GM12872 (cell line): ENCODE data around the gene MUCL3.

Experiments
- TF ChIP-seq, protein P1 (sequence below): IDR thresholded peaks from 3 replicates; pipeline ENCODE4 v1.5.1; 2011; ENCODE audit warnings: low read depth, mild to moderate bottlenecking, low read length, moderate library complexity; ENCODE audit not compliant: insufficient read depth

Gene MUCL3

DNA sequence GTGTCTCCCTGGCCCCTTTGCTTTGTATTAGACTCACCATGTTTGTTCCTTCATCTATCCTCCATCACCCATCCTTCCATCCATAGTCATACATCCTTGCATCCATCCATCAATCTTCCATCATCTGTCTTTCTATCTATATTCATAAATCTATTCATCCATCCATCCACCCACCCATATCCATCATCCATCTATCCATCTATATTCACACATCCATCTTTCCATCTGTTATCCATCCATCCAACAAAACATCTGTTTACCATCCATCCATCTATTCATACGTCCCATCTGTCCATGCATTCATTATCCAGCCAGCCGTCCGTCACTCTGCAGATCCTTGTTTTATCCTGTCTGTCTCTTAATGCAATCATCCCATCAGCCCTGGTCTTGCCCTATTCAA, 45.8 kb upstream of the MUCL3 start:
- TF ChIP-seq, protein P1, sequence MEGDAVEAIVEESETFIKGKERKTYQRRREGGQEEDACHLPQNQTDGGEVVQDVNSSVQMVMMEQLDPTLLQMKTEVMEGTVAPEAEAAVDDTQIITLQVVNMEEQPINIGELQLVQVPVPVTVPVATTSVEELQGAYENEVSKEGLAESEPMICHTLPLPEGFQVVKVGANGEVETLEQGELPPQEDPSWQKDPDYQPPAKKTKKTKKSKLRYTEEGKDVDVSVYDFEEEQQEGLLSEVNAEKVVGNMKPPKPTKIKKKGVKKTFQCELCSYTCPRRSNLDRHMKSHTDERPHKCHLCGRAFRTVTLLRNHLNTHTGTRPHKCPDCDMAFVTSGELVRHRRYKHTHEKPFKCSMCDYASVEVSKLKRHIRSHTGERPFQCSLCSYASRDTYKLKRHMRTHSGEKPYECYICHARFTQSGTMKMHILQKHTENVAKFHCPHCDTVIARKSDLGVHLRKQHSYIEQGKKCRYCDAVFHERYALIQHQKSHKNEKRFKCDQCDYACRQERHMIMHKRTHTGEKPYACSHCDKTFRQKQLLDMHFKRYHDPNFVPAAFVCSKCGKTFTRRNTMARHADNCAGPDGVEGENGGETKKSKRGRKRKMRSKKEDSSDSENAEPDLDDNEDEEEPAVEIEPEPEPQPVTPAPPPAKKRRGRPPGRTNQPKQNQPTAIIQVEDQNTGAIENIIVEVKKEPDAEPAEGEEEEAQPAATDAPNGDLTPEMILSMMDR, result no peak

DNA sequence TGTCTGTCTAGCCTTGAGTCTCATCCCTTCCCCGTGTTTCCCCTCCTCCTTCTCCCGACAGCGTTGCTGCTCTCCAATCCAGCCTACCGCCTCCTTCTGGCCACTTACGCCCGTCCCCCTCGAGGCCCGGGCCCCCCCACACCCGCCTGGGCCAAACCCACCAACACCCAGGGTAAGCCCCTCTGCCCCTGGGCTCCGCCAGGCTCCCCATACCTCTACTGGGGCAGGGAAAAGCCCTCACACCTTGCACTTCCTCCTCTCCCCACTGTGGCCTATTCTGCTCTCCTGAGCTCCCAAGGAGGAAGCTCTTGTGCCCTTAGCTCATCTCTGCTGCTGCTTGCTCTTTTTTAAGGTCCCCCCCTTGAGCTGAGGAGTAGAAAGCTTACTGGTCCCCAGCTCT, 45.4 kb upstream of the MUCL3 start:
- TF ChIP-seq, protein P1, result no peak

DNA sequence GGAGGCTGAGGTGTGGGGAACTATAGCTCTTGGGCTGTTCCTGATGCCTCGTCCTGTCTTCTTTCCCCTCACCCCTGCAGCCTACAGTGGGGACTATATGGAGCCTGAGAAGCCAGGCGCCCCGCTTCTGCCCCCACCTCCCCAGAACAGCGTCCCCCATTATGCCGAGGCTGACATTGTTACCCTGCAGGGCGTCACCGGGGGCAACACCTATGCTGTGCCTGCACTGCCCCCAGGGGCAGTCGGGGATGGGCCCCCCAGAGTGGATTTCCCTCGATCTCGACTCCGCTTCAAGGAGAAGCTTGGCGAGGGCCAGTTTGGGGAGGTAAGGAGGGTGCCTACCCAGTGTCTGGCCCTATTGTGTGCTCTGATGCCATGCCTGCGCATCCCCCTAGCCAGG, 44.2 kb upstream of the MUCL3 start:
- TF ChIP-seq, protein P1, result no peak

DNA sequence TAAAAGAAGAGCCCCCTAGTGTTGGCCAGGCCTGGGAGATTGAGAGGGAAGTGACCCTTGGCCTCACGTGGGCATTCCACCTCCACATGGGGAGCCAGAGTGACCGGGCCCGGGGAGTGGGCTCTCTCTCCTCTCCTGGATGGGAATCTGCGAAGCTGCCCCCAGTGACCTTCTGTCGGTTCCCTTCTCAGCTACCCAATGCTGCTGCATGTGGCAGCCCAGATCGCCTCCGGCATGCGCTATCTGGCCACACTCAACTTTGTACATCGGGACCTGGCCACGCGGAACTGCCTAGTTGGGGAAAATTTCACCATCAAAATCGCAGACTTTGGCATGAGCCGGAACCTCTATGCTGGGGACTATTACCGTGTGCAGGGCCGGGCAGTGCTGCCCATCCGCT, 42.9 kb upstream of the MUCL3 start:
- TF ChIP-seq, protein P1, result no peak

DNA sequence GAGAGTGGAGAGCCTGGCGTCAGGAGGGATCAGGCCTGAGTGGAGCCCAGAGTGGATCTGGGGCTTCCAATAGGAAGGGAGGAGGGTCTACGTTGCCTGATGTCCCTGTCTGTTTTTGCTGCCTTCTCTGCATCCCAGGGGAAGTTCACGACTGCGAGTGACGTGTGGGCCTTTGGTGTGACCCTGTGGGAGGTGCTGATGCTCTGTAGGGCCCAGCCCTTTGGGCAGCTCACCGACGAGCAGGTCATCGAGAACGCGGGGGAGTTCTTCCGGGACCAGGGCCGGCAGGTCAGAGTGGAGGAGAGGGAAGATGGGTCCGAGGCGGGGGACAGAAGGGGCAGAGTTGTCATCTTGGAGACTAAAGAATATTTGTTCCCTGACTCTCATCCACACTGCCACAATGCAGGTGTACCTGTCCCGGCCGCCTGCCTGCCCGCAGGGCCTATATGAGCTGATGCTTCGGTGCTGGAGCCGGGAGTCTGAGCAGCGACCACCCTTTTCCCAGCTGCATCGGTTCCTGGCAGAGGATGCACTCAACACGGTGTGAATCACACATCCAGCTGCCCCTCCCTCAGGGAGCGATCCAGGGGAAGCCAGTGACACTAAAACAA, 41.9 kb upstream of the MUCL3 start:
- TF ChIP-seq, protein P1, result no peak

DNA sequence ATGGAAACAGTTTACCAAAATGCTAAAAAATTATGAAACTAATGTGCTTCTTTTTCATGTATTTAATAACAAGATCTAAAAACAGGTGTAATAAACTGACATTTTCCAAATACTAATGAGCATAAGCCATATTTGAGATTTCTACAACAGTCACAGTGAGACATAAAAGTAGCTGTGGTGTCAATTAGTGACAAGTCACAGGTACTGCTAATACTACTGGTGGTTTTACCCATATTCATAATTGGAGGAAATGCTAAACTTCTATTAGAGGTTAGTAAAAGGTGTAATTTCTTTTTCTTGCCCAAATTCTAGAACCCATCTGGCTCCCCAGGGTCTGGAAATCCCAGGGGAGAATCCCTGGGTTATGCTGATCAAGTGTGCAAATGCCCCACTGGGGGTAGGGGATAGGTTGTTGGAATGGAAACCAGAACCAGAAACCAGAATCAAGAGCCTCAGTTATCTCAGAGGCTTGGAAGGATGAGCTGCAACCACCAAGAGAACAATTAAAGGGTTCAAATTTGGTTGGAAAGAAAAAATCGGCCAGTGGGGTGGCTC, 39.8 kb upstream of the MUCL3 start:
- TF ChIP-seq, protein P1, result no peak

DNA sequence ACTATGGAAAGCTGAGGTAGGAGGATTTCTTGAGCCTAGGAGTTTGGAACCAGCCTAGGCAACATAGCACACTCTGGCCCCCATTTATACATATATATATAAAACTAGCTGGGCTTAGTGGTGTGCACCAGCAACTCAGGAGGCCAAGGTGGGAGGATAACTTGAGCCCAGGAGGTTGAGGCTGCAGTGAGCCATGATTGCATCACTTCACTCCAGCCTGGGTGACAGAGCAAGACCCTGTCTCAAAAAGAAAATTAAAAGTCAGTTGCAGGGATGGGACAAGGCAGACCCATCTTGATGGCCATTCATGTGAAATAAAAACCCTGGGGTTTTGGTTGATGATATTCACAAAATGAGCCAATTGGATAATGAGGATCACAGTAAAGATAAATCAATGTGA, 39.3 kb upstream of the MUCL3 start:
- TF ChIP-seq, protein P1, result no peak
